ENCODE results near the gene IRF2BPL. TPM values are rescaled to one million over a fixed set of nuclear protein-coding genes. Genes with fewer than 3 reads are reported as not detected.

Gene IRF2BPL
- total RNA-seq, 1 donor from 2014 or later, result 128 TPM

DNA sequence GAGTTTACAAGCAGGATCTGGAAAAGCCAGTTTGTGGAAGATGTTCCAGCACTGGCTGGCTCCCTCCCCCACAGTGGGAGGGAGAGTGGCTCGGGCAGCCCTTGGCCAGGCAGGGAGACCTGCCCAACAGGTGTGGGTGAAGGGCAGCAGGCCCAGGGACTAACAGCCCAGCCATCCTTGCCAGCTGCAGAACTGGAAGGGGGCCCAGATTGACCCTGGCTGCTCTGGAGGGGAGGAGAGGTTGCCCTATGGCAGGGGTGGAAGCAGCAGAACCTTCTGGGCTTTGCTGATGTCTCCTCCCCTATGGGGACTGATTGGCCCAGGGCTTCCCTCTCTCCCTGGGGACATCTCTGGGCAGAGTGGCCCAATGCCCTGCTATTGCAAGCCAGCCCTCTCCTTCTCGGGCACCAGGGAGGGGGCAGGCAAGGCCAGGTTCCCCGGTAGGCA lies 20.5 kb downstream of the IRF2BPL start:
- Mint-ChIP-seq H3K27ac (peak overlapping the region; percentile 92), H3K4me1 (peaks cover 65% of the 10 kb centered on the region), H3K4me3 (no peak overlapping the region), H3K36me3 (no peaks in the 10 kb centered on the region), H3K9me3 (no peaks in the 10 kb centered on the region), H3K27me3 (ENCODE audit: low read depth) (no peaks in the 10 kb centered on the region)
- TF ChIP-seq, protein P1, sequence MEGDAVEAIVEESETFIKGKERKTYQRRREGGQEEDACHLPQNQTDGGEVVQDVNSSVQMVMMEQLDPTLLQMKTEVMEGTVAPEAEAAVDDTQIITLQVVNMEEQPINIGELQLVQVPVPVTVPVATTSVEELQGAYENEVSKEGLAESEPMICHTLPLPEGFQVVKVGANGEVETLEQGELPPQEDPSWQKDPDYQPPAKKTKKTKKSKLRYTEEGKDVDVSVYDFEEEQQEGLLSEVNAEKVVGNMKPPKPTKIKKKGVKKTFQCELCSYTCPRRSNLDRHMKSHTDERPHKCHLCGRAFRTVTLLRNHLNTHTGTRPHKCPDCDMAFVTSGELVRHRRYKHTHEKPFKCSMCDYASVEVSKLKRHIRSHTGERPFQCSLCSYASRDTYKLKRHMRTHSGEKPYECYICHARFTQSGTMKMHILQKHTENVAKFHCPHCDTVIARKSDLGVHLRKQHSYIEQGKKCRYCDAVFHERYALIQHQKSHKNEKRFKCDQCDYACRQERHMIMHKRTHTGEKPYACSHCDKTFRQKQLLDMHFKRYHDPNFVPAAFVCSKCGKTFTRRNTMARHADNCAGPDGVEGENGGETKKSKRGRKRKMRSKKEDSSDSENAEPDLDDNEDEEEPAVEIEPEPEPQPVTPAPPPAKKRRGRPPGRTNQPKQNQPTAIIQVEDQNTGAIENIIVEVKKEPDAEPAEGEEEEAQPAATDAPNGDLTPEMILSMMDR (IDR thresholded peaks at IDR 0.05; ENCODE audit: unreplicated experiment), result no peak
- DNase-seq (ENCODE audit: low spot score in 2 of 2, unreplicated experiment in 2 of 2), result no peak

DNA sequence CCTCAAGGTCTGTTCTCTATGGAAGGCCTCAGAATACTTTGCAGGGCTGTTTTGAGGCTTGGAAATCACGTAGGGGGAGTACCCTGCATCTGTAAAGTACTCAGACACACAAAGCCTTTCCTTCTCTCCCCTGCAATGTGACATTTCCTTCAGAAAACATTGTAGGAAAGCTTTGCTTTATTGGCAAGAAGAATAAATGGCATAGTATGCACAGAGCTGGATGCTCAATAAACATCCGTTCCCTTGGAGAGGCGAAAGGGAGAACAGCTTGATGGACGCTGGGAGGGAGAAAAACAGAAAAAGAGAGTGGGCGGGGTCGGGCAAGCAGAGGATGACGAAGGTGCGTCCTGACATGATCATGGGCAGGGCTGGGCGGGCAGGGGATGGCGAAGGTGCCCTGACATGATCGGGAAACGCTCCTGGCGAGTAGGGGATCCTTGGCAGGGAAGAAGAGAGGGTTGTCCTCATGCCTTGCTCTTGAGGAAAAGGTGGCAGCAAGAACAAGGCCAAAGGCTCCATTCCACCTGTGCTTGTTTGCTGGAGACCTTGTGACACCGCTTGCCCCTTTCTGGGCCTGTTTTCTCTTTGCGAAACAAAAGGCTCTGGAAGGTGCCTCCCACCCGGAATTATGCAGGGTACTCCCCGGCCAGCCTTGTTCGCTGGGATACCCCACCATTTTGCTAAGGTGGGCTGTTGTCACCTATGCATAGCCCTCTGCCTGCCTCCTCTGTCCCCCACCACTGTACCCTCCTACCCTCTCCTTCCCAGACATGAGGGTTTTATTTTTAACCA lies 21.1 kb downstream of the IRF2BPL start:
- TF ChIP-seq, protein P1 (IDR thresholded peaks at IDR 0.05; ENCODE audit: unreplicated experiment), result no peak
- DNase-seq (ENCODE audit: low spot score in 2 of 2, unreplicated experiment in 2 of 2), result no peak
- Mint-ChIP-seq H3K27ac (peak overlapping the region; percentile 92), H3K36me3 (no peaks in the 10 kb centered on the region), H3K4me1 (peaks cover 65% of the 10 kb centered on the region), H3K9me3 (no peaks in the 10 kb centered on the region), H3K27me3 (ENCODE audit: low read depth) (no peaks in the 10 kb centered on the region), H3K4me3 (no peak overlapping the region)

DNA sequence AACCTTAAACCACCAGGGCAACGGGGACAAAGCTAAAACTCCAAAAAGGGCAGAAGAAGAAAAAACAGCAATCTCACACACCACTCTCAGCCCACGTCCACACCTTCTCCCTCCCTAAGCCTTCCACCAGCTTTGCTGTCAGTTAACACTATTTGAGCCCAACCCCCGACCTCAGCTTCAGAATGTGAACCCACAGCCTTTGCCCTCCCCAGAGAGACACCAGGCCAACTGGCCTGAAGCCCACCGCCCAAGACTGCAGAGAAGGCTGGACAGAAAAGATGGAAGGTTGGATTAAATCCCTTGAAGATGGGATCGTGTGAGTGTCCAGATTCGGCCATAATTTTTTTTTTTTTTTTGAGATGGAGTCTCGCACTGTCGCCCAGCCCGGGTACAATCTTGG lies 22.4 kb downstream of the IRF2BPL start:
- H3K27me3 Mint-ChIP-seq (ENCODE audit: low read depth), result no peaks in the 10 kb centered on the region
- peaks cover 66% of the 10 kb centered on the region for H3K4me1 Mint-ChIP-seq
- no peaks in the 10 kb centered on the region for H3K9me3 Mint-ChIP-seq
- H3K27ac Mint-ChIP-seq, result peak overlapping the region; percentile 67
- H3K36me3 Mint-ChIP-seq, result no peaks in the 10 kb centered on the region
- DNase-seq (ENCODE audit: low spot score in 2 of 2, unreplicated experiment in 2 of 2), result no peak
- TF ChIP-seq, protein P1 (IDR thresholded peaks at IDR 0.05; ENCODE audit: unreplicated experiment), result no peak
- H3K4me3 Mint-ChIP-seq, result no peak overlapping the region

DNA sequence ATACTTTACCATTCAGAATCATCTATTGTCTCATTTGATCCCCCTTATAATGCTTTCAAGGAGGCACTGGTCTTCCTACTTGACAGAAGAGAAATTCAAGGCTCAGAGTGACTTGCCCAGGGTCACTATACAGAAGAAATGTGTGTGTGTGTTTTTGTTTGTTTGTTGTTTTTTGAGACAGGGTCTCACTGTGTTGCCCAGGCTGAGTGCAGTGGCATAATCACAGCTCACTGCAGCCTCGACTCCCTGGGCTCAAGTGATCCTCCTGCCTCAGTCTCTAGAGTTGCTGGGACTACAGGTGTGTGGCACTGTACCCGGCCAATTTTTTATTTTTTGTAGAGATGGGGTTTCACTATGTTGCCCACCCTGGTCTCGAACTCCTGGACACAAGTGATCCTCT lies 22.9 kb downstream of the IRF2BPL start:
- no peaks in the 10 kb centered on the region for H3K36me3 Mint-ChIP-seq
- no peaks in the 10 kb centered on the region for H3K9me3 Mint-ChIP-seq
- no peaks in the 10 kb centered on the region for H3K27me3 Mint-ChIP-seq (ENCODE audit: low read depth)
- H3K27ac Mint-ChIP-seq, result no peak overlapping the region
- peaks cover 72% of the 10 kb centered on the region for H3K4me1 Mint-ChIP-seq
- no peak for DNase-seq (ENCODE audit: low spot score in 2 of 2, unreplicated experiment in 2 of 2)
- TF ChIP-seq, protein P1 (IDR thresholded peaks at IDR 0.05; ENCODE audit: unreplicated experiment), result no peak
- H3K4me3 Mint-ChIP-seq, result no peak overlapping the region

DNA sequence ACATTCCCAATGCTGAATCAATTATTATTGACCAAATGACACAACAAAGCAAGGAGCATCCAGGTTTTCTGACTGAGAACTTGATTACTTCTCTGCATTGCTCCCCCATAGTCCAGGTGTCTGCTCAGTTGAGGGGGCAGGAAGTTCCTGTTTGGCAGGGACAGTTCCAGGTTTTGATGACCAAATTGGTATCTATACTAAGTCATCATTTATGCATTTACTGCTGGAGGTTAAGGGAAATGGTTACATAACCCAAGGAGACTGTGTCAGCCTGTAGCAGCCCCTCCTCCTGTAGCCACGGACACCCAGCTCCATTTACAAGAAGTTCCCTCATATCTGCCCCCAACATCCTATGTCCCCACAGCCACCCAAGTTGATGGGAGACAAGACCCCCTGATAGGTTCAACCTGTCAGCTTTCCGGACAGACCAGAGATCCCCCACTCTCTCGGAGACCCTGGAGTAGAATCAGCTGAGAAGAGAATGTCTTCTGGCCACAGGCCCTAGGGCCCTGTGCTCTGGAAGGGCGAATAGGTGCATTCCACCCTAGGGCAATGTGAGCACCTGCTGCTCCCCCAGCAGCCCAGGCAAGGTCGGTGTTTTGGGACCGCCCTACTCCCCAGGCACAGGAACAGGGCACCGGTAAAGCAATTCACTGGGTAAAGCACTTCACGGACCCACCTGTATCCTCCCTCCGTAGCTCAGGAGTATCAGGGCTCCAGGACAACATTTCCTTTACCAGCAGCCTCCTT lies 23.6 kb downstream of the IRF2BPL start:
- no peaks in the 10 kb centered on the region for H3K9me3 Mint-ChIP-seq
- no peaks in the 10 kb centered on the region for H3K27me3 Mint-ChIP-seq (ENCODE audit: low read depth)
- DNase-seq (ENCODE audit: low spot score in 2 of 2, unreplicated experiment in 2 of 2), result no peak
- TF ChIP-seq, protein P1 (IDR thresholded peaks at IDR 0.05; ENCODE audit: unreplicated experiment), result no peak
- H3K27ac Mint-ChIP-seq, result peak overlapping the region; percentile 90
- no peaks in the 10 kb centered on the region for H3K36me3 Mint-ChIP-seq
- H3K4me3 Mint-ChIP-seq, result no peak overlapping the region
- H3K4me1 Mint-ChIP-seq, result peaks cover 76% of the 10 kb centered on the region
